Activated T-helper 1 cell treated with Interleukin-2 at 50 U/mL for 16 hours (primary cell): ENCODE data around the gene GLRA3.
"Not testable (repeated sequence)": the region's sequence is repeated elsewhere in the genome, so short reads cannot be mapped to it uniquely, and the experiment has no call there.

Experiments used
- DNase-seq: peaks from one replicate; pipeline ENCODE4 v3.0.0-alpha.2; 2020; ENCODE audit warnings: low read depth

GLRA3 gene

DNA sequence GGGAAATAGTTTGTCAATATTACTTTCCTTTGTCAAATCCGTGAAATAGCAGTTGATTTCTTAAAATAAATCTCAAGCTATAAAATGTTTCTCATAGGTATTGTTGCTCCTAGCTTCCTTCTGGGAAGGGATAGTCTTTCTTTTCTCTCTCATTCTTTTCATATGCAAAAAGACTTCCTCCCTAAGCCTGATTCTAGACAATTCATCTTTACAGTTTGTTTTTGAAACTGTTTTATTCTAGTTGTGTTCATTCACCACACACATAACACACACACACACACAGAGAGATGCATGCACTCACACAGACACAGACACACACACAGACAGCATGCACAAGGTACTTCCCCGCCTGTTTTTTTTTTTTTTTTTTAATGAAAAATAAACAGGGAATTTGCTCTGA, 18.2 kb downstream of the GLRA3 start:
- DNase-seq: no peak

DNA sequence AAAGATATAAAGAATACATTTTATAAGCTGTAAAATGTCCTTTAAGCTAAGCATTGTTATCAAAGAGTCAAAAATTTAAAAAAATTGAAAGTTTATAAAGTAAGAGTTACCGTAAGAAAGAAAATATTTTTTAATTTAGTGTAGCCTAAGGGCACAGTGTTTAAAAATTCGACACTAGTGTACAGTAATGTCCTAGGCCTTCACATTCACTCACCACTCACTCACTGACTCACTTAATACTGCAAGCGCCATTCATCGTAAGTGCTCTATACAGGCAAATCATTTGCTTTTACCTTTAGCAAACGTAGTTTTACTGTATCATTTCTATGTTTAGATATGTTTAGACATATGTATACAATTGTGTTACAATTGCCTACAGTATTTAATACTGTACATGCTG, 20.2 kb downstream of the GLRA3 start:
- DNase-seq: no peak

DNA sequence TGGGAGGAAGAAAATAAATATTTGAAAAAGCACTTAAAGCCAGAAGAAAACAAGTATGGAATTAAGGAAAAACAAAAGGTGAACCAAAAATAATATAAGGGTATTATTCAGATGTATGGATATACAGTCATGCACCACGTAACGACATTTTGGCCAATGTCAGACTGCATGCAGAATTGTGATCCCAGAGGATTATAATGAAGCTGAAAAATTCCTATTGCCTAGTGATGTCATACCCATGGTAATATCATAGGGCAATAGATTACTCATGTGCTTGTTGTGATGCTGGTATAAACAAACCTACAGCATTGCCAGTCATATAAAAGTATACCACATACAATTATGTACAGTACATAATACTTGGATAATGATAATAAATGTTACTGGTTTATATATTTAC, 20.9 kb downstream of the GLRA3 start:
- DNase-seq: no peak

DNA sequence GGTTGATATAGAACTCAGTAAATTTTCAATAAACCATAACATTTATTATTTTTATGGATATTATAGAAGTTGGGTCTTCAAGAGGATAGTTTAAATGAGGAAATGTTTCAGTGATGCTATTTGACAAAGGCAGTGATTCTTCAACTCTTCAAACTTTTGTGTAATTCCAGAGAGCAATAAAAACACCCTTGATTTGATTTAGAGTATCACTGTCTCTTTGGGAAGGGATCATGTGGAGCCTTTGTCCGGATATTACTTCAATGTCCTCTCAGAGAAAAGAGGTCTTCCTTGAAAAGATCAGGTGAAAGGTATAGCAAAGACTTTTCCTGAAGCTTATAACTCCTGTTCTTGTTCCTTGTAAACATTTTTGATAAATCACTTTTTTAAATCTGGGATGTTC, 23.3 kb downstream of the GLRA3 start:
- DNase-seq: no peak

DNA sequence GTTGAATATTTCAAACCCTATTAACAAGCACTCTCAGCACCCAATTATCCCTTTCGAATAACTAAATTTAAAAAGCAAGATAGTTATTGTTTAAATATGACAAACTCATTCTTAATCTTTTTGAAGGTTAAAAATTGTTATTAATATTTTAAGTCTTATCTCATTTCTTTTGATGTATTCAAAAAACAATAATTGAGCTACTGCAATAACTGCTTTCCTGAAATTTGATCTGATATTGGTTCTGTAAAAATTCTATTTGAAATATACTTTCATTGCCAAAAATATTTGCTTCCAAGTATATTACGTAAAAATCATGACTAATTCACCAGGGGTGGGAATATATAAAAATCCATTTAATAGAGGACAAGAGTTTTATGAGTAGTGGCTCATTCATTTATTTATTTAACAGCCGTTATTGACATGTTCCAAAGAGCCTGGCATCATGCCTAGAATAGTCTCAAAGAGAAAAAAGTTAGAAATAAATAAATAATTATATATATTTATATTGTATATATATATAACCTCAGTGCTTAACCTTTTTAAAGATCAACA, 34.4 kb downstream of the GLRA3 start:
- no peak for DNase-seq

DNA sequence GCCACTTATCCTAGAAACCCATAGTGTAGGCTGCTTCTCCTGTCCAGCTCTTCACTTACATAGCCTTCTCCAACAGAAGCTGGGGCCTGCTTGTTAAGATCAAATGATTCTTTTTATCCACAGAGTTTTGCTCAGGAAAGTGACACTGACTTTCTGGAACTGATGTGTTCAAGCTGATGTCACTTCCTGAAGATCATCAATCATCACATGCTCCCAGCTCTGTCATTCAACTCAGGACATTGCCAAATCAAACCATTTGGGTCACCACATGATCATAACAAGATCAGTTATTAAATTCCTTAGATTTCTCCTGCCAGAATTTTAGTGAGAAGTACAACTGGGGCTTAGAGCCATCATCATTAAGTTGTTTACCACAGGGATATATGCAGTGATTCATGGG, 39.4 kb downstream of the GLRA3 start:
- no peak for DNase-seq

DNA sequence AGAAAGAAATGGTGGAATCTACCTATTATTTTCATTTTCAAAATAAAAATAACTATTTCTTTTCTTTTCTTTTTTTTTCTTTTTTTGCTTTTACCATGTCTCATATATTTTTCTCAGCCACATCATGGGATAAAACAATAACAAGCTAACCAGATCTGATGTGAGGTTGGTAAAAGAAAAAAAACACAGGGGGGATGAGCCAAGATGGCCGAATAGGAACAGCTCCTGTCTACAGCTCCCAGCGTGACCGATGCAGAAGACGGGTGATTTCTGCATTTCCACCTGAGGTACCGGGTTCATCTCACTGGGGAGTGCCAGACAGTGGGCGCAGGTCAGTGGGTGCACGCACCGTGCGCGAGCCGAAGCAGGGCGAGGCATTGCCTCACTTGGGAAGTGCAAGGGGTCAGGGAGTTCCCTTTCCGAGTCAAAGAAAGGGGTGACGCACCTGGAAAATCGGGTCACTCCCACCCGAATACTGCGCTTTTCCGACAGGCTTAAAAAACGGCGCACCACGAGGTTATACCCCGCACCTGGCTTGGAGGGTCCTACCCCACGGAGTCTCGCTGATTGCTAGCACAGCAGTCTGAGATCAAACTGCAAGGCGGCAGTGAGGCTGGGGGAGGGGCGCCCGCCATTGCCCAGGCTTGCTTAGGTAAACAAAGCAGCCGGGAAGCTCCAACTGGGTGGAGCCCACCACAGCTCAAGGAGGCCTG, 50.6 kb downstream of the GLRA3 start:
- DNase-seq: not testable (repeated sequence)

DNA sequence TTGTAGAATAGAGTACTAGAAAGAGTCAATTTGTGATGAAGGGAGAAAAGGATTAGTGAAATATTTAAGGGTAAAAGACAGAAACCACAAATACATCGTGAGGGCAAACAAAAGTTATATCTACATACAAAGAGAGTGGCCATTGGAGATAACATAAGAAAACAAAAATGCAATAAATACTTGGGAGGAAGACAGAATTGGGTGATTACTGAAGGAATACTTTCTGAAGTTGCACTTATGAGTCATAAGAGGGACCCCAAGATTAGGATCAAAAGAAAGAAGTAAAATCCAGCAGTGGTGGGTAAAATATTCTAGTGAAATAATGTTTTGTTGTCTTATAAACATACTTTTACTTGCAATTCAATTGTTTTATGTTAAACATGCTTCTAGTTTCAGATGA, 53.7 kb downstream of the GLRA3 start:
- no peak for DNase-seq

DNA sequence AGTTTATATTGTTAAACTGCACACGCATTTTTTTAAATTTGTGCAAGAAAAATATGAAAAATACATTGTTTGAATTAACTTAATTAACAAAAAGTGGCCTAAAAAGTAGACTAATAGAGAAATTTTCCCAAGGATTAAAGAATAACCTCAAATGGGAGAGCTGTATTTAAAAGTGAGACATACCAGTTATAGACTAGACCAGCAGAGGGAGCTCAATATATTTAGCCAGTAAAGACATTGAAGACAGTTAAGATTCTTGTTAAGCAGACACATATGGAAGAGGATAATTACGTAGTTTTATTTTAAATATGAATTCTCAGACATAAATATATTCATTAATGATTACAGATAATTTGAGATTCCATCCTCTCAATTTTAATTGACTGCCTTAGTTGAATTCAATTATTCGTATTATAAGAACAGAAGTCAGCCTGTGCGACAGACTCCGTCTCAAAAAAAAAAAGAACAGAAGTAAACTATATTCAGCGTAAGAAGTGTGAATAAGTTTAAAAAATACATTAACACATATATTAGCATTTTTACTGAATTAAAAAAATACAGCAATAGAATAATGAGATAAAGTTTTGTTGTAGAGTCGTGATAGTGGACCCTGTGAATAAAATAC, 64.8 kb downstream of the GLRA3 start:
- no peak for DNase-seq

DNA sequence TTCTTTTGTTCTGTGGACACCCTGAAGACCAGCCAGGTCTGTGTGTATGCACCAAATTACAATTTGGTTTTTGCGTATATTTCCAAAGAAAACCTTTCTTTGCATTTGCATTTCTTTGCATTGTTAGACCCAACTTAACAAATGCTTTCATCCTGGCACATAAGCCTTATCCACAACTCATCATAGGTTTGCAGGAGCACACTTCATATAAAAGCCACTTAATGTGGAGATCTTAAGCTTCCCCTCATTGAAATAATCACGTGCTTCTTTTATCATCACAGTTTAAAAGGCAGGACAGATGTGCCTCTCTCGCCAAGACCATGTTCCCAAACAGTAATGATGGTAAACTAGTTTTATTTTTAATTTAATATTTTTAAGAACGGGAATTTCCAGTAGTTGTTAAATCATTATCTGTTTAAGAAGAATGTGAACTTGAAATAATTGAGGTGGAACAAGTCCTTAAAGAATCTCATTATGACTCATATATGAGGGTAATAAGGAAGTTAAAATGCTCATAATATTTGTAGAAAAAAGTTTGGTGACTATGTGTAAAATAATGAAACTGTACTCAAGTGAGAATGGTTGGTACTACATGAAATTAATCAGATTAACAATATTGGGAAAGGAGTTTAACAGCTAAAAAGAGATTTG, 65.5 kb downstream of the GLRA3 start:
- no peak for DNase-seq

DNA sequence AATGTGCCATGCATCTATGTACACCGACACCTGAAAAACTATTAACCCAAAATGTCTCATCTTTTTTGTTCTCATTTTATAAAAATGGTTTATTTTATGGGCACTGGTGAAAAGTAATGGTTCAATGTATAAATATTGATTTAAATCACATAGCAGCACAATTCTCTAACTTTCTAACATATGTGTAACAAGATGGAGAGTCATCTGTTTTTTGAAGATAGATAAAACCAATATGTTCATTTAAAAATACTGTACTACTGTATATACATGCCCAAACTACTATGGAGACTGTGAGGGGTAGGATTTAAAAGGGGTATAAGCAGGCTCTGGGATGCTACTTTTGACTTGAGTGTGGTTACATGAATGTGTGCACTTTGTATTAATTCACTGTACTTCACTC, 67.6 kb downstream of the GLRA3 start:
- no peak for DNase-seq

DNA sequence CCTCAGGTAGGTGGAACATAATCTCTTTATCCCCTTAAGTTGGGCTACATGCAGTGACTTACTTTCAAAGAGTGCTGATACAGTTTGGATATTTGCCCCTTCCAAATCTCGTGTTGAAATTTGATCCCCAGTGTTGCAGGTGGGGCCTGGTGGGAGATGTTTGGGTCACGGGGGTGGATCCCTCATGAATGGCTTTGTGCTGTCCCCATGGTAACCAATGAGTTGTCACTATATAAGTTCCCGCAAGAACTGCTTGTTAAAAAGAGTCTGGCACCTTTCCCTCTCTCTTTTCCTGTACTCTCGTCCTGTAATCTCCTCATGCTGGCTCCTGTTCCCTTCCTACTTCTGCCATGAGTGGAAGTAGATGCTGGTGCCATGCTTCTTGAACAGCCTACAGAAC, 71.3 kb downstream of the GLRA3 start:
- no peak for DNase-seq

DNA sequence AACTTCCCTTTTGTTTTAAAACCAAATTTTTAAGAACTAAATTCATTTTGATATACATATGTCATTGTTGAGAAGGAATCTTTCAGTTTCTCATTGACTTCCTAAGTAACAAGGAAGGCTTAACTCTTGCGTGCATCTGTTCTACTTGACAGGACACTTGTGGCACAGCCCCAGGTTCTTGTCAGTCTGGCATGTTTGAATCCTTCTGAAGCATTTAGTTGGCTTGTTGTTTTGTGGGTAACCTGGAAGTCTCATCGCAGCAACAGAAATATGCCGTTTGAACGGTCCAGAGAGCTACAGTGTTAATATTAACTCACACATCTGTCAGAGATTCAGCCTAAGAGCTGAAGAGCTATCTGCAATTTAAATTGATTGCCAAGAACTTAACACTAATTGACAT, 76.0 kb downstream of the GLRA3 start:
- DNase-seq: no peak

DNA sequence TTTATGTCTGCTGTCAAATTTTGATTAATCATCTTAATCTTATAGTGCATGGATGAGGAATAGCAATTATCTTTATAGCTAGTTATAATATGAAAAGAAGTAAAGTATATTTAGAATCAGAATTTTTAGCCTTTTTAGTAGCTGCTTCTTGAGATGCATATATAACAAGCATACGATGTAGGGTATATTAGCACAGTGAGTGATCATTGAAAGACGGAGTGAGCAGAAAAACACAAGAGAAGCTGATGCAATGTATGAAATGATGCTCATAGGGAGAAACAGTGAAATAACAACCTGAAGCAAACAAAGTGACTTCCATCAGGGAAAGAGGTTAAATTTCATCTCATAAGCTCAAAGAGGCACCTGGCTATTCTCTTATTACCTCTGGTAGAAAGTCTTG, 77.0 kb downstream of the GLRA3 start:
- no peak for DNase-seq

DNA sequence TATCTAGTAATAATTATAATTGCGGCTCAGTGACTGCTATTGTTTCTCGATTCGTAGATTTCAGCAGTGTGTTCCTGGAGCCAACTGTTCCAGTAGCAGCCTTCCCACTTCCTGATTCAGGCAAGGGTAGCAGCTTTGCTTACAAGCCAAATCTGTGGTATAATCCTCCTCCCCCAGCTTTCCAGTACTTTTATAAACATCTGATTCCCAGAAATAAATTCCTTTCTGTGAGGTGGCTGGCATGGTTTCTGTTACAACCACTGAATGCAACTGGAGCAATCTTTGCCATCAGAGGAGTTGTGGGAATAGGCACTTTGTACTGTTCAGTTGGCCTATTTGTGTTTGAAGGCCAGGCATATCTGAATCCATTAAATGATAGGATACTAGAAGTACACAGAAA, 80.0 kb downstream of the GLRA3 start:
- no peak for DNase-seq

DNA sequence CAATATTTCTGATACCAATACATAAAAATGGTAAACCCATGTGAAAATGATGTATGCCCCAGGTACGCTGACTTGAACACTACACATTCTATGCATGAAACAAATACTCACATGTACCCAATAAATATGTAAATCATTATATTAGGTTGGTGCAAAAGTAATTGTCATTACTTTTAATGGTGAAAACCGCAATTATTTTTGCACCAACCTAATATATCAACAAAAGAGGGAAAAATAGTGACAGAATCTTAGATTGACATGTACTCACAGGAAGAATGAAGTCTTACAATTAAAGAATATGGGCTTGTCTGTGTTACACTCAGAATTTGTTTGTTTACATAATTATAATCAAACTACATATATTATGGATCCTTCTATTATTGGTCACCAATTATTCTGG, 82.3 kb downstream of the GLRA3 start:
- no peak for DNase-seq

DNA sequence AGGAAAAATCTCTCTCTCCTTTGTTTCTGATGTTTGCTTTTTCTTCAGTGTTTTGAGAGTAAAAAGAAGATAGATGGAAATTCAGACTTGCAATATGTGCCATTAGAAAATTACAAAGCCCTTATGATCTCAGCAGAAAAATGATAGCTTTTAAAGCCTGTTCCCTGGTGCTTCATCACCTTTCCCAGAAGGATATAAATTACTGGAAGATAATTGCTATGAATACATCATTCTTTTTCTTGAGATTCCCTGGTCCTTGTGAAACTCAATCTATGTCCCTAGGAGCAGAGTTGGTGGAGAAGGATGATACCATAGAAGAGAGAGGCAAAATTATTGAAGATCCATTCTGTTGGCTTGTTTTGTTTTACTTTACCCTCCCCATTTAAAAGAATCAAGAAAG, 86.5 kb downstream of the GLRA3 start:
- no peak for DNase-seq

DNA sequence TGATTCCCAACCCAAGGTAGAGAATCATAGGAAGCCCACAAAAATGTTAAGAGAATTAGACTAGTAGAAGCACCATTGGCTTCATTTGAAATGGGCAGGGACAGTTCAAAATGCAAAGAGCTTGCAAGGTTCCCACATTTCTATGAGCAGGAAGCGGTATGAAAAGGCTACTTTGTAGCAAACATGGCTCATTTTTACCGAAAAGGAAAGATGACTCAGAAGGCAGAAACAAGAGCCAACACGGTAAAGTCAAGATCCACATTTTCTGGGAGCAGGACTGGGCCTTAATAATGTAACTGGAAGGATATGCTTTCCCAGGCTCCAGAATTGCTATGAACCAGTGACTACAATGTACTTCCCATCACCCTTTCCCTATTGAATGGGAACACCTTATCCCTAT, 89.5 kb downstream of the GLRA3 start:
- no peak for DNase-seq

DNA sequence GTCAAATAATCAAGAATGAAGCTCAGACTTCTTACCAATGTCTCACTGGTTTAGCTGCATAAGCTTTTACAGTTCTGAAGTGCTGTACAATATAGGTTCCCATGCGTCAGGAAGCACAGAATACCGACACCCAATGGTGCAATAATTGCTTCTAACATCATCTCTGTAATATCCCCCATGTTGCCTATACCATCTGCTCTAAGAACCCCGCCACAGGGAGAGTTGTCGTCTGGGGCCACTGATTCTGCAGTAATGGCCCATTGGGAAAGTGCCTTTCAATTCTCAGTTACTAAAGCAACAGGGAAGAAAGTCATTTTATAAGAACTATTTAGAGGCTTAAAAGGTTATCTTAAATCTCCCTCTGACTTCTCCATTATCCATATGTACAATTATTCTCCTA, 94.9 kb downstream of the GLRA3 start:
- no peak for DNase-seq

DNA sequence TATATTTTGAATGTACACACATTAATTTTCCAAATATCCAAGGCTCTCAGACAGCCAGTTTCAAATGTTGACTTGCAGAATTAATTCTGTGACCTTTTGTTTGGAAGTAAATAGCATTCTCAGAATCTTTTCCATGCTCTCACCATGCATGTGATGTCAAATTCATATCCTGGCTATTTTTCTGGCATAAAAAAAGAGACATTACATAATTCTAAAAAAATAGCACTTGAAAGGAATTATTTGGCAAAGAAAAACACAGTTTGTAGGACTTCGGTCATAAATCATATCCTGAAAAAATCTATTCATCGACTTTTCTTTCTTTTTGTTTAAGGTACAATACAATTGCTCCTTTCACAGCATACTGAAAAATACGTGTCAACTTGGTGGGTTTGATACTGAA, 111.2 kb downstream of the GLRA3 start:
- no peak for DNase-seq

DNA sequence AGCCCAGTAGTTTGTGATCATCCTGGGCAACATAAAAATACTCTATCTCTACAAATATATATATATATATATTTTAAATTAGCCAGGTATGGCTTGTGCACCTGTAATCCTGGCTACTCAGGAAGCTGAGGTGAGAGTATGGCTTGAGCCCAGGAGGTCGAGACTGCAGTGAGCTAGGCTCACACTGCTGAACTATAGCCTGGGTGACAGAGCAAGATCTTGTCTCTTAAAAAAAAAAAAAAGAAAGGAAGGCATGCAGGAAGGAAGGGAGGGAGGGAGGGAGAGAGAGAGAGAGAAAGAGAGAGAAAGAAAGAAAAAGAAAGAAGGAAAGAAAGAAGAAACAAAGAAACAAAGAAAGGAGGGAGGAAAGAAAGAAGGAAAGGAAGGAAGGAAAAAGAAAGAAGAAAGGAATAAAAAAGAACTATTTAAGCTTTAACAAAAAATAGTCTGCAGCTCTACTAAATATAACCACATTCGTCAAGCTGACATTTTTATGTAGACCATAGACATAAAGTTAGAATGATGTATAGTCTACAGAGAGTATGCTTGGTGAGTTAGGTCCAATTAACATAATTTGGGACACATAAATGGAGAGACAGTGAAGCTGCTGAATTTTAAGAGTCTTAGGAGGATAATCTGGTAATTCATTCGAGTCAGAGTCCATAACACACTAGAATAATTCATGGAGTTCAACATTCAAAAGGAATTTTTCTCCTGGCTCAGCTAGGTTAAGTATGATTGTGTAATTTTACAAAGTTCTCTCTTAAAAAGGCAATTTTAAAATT, 111.9 kb downstream of the GLRA3 start:
- no peak for DNase-seq

DNA sequence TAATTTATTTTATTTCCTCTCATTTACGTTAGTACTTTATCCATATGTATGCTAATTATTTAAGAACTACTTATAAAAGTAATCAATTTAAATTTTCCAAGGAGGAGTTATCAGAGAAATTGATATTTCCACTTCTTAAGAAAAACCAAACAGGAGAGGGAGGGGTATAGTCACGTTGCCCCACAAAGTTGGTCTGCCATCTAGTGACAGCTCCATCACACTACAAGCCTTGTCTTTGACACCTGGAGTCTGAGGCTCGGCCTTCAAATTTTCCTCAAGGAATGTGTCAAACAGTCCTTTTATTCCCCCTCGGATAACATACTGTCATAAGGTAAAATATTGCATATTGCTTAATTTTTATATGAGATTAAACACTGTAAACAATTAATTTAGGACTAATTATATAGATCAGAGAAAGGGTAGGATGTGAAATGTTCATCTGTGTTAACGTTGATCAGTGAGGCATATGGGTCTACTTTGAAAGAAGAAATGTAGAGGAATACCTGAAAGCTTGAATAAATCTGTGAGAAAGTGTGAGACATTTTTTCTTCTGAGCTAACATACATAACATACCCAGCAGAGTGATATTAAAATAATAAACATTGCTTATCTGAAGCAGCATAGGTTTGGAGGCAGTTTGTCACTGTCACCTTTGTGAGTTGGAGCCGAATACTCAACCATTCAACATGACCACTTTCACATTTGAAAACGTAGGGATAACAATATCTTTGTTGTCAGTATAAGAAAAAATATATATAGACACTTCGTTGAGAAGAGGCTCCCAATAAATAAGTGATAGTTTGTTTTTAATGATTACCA, 114.4 kb downstream of the GLRA3 start:
- no peak for DNase-seq
